Esophagus squamous epithelium (tissue), 4 donors: Measurements from ENCODE around the gene RPL12.

Source experiments
- POLR2A ChIP-seq, 4 donors: fragments of 450-650 bp; IDR thresholded peaks; one replicate each; pipeline ENCODE4 v1.6.1; 2017; ENCODE audit warnings: antibody characterized with exemption in 4 of 4, mild to moderate bottlenecking in 4 of 4, moderate library complexity in 3 of 4
- TF ChIP-seq, protein P1 (sequence below), 6 experiments: fragments of 450-650 bp in 4 of 6; fragments of 200-600 bp in 2 of 6; sonication (generic) in 2 of 6; IDR thresholded peaks; one replicate each; pipeline ENCODE4 v1.5.1; 2016 to 2019; ENCODE audit warnings: antibody characterized with exemption in 6 of 6, mild to moderate bottlenecking in 4 of 6, moderate library complexity in 4 of 6

DNA sequence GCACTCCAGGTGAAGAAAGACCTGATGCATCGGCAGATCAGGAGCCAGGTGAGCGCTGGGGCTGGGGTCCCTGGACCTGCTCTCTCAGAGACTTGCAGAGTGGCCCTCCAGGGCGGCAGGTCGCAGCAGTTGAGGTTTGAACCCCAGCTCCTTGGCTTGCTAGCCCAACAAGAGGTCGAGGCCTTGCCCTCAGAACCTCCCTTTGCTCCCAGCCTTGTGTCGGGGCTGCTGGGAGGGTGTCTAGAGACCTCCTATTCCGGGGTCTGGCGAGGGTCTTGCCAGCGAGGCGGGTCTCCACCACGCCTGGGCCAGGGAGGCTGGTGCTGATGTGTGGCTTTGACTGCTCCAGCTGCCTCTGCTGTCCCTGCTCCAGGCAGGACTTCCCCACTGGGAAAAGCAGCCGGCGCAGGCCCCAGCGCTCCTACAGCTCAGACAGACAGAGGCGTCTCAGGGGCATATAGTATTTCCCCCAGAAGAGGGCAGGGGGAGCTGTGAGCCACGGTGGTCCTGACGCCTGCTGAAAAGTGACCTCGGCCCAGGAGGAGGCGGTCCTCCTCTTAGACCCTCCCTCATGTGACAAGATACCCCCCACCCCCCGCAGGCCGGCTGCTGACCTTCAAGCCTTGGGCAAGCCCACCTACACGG is 38.4 kb upstream of the RPL12 start:
- TF ChIP-seq, protein P1, sequence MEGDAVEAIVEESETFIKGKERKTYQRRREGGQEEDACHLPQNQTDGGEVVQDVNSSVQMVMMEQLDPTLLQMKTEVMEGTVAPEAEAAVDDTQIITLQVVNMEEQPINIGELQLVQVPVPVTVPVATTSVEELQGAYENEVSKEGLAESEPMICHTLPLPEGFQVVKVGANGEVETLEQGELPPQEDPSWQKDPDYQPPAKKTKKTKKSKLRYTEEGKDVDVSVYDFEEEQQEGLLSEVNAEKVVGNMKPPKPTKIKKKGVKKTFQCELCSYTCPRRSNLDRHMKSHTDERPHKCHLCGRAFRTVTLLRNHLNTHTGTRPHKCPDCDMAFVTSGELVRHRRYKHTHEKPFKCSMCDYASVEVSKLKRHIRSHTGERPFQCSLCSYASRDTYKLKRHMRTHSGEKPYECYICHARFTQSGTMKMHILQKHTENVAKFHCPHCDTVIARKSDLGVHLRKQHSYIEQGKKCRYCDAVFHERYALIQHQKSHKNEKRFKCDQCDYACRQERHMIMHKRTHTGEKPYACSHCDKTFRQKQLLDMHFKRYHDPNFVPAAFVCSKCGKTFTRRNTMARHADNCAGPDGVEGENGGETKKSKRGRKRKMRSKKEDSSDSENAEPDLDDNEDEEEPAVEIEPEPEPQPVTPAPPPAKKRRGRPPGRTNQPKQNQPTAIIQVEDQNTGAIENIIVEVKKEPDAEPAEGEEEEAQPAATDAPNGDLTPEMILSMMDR (IDR thresholded peaks at IDR 0.05): no peak
- TF ChIP-seq POLR2A (IDR thresholded peaks at IDR 0.05): no peak
